K562 (cell line): ENCODE results near the gene CDC42EP1. TPM values are rescaled to one million over a fixed set of nuclear protein-coding genes. Genes with fewer than 3 reads are reported as not detected.

ENCODE experiments used
- ASH1L ChIP-seq: fragments of 450-650 bp; IDR thresholded peaks from 2 replicates; pipeline ENCODE4 v1.6.1; 2018; ENCODE audit warnings: borderline replicate concordance, mild to moderate bottlenecking, low read depth; ENCODE audit not compliant: partially characterized antibody
- BCOR ChIP-seq: fragments of 450-650 bp; IDR thresholded peaks from 2 replicates; pipeline ENCODE4 v1.6.1; 2016
- EGR1 ChIP-seq: fragments of 450-650 bp; conservative IDR thresholded peaks from 2 replicates; pipeline ENCODE4 v1.6.1; 2017; ENCODE audit warnings: mild to moderate bottlenecking
- NFATC3 ChIP-seq: fragments of 450-650 bp; IDR thresholded peaks from 2 replicates; pipeline ENCODE4 v1.6.1; 2017; ENCODE audit warnings: mild to moderate bottlenecking
- NUFIP1 ChIP-seq: fragments of 450-650 bp; IDR thresholded peaks from 2 replicates; pipeline ENCODE4 v1.6.1; 2018; ENCODE audit not compliant: partially characterized antibody
- POU5F1 ChIP-seq: fragments of 150-350 bp; IDR thresholded peaks from 2 replicates; pipeline ENCODE4 v1.6.1; 2014; ENCODE audit warnings: borderline replicate concordance, low read length, low read depth, mild to moderate bottlenecking; ENCODE audit not compliant: partially characterized antibody
- RBM25 ChIP-seq: fragments of 200-400 bp; formaldehyde crosslinking; IDR thresholded peaks from 2 replicates; pipeline ENCODE4 v1.6.1; 2018; ENCODE audit warnings: low read length, low read depth, moderate library complexity; ENCODE audit not compliant: severe bottlenecking
- SRSF7 ChIP-seq: fragments of 200-400 bp; formaldehyde crosslinking; optimal IDR thresholded peaks from 2 replicates; pipeline ENCODE3; 2017; ENCODE audit warnings: mild to moderate bottlenecking, low read depth, low read length
- TEAD1 ChIP-seq, 2 experiments: fragments of 450-650 bp in 1 of 2; sonication (generic) in 1 of 2; formaldehyde crosslinking; IDR thresholded peaks; 2 replicates each; pipeline versions ENCODE4 v1.4.0 to v1.8.0; 2020 to 2022; ENCODE audit warnings: mild to moderate bottlenecking in 2 of 2, missing genetic modification reagents in 1 of 2
- ZNF551 ChIP-seq: fragments of 250-450 bp; sonication (Bioruptor Pico); IDR thresholded peaks from 2 replicates; pipeline ENCODE4 v1.5.0; 2021; ENCODE audit warnings: mild to moderate bottlenecking, moderate library complexity
- polyA plus RNA-seq, 8 experiments: library from polyadenylated mRNA; depleted of rRNA in 4 of 8; stranded (reverse) in 5 of 8; unstranded in 3 of 8; fragments of >200 nt; fragmentation: Nextera tagmentation in 2 of 8; fragmentation: Illumina TruSeq in 1 of 8; extraction: Ambion mirVana in 2 of 8; extraction: Trizol in 1 of 8; gene quantifications; 2 replicates each; pipeline versions ENCODE4 v1.2.1 to v1.2.3, GENCODE V29; 2011 to 2014; ENCODE audit warnings: inconsistent platforms in 1 of 8, missing spikeins in 1 of 8
- total RNA-seq, 7 experiments: library from RNA; depleted of rRNA in 6 of 7; stranded (reverse); fragments of >200 nt in 6 of 7; fragmentation: Illumina TruSeq in 2 of 7; extraction: Trizol in 2 of 7; gene quantifications; 2 replicates each; pipeline versions ENCODE4 v1.2.1 to v1.2.3, GENCODE V29; 2011 to 2021; ENCODE audit warnings: low replicate concordance in 1 of 7
- TF ChIP-seq, protein P1 (sequence below): fragments of 200-800 bp; sonication (Bioruptor generic); IDR thresholded peaks from 2 replicates; pipeline ENCODE4 v1.6.1; 2017; ENCODE audit warnings: missing genetic modification characterization, missing compliant biosample characterization
- TF ChIP-seq, protein P2 (sequence below): sonication (generic); IDR thresholded peaks from 2 replicates; pipeline ENCODE4 v1.6.1; 2016
- TF ChIP-seq, protein P3 (sequence below): fragments of 450-650 bp; IDR thresholded peaks from 2 replicates; pipeline ENCODE4 v1.6.1; 2018; ENCODE audit not compliant: partially characterized antibody
- TF ChIP-seq, protein P4 (sequence below): sonication (generic); formaldehyde crosslinking; IDR thresholded peaks from 2 replicates; pipeline ENCODE4 v1.8.1; 2022; ENCODE audit warnings: missing genetic modification reagents

Gene CDC42EP1
- total and polyA plus RNA-seq, 9 of the 15 experiments (the other 6 are each of a cell fraction or from before 2014, with no cell fraction given), result 0.67 to 70.2 (median 7.3) TPM

DNA sequence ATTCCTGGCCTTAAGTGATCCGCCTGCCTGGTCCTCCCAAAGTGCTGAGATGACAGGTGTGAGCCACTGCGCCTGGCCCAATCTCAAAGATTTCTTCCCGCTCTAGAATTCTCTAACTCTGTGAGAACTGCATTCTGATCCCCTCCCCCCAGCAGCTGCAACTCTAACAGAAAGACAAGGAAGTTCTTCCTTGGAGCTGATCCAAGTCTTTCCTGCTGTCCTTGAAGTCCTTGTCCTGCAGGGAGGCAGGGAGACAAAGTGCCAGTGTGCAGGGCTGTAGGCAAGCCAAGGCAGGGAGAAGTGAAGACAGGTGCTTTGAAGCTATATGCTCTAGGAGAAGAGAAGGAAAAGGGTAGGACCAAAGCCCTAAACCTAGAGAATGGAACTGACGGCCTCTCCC is 38.9 kb downstream of the CDC42EP1 start (continued):
- no peak for TF ChIP-seq SRSF7
- no peak for TF ChIP-seq ZNF551 (CRISPR knock-in tag)
- no peak for TF ChIP-seq NUFIP1
- TF ChIP-seq, protein P1, sequence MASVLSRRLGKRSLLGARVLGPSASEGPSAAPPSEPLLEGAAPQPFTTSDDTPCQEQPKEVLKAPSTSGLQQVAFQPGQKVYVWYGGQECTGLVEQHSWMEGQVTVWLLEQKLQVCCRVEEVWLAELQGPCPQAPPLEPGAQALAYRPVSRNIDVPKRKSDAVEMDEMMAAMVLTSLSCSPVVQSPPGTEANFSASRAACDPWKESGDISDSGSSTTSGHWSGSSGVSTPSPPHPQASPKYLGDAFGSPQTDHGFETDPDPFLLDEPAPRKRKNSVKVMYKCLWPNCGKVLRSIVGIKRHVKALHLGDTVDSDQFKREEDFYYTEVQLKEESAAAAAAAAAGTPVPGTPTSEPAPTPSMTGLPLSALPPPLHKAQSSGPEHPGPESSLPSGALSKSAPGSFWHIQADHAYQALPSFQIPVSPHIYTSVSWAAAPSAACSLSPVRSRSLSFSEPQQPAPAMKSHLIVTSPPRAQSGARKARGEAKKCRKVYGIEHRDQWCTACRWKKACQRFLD, result no peak
- peak; percentile 23 for TF ChIP-seq RBM25
- peak; percentile 81 for TF ChIP-seq BCOR
- TF ChIP-seq, protein P2, sequence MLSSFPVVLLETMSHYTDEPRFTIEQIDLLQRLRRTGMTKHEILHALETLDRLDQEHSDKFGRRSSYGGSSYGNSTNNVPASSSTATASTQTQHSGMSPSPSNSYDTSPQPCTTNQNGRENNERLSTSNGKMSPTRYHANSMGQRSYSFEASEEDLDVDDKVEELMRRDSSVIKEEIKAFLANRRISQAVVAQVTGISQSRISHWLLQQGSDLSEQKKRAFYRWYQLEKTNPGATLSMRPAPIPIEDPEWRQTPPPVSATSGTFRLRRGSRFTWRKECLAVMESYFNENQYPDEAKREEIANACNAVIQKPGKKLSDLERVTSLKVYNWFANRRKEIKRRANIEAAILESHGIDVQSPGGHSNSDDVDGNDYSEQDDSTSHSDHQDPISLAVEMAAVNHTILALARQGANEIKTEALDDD, result no peak
- no peak for TF ChIP-seq ASH1L
- no peak for TF ChIP-seq POU5F1
- TF ChIP-seq, protein P3, sequence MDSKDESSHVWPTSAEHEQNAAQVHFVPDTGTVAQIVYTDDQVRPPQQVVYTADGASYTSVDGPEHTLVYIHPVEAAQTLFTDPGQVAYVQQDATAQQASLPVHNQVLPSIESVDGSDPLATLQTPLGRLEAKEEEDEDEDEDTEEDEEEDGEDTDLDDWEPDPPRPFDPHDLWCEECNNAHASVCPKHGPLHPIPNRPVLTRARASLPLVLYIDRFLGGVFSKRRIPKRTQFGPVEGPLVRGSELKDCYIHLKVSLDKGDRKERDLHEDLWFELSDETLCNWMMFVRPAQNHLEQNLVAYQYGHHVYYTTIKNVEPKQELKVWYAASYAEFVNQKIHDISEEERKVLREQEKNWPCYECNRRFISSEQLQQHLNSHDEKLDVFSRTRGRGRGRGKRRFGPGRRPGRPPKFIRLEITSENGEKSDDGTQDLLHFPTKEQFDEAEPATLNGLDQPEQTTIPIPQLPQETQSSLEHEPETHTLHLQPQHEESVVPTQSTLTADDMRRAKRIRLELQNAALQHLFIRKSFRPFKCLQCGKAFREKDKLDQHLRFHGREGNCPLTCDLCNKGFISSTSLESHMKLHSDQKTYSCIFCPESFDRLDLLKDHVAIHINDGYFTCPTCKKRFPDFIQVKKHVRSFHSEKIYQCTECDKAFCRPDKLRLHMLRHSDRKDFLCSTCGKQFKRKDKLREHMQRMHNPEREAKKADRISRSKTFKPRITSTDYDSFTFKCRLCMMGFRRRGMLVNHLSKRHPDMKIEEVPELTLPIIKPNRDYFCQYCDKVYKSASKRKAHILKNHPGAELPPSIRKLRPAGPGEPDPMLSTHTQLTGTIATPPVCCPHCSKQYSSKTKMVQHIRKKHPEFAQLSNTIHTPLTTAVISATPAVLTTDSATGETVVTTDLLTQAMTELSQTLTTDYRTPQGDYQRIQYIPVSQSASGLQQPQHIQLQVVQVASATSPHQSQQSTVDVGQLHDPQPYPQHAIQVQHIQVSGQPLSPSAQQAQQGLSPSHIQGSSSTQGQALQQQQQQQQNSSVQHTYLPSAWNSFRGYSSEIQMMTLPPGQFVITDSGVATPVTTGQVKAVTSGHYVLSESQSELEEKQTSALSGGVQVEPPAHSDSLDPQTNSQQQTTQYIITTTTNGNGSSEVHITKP, result no peak
- no peak for TF ChIP-seq EGR1
- TF ChIP-seq, protein P4, sequence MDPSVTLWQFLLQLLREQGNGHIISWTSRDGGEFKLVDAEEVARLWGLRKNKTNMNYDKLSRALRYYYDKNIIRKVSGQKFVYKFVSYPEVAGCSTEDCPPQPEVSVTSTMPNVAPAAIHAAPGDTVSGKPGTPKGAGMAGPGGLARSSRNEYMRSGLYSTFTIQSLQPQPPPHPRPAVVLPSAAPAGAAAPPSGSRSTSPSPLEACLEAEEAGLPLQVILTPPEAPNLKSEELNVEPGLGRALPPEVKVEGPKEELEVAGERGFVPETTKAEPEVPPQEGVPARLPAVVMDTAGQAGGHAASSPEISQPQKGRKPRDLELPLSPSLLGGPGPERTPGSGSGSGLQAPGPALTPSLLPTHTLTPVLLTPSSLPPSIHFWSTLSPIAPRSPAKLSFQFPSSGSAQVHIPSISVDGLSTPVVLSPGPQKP (CRISPR knock-in tag), result no peak
- TF ChIP-seq TEAD1 (CRISPR knock-in tag; IDR thresholded peaks at IDR 0.05), result no peak
- no peak for TF ChIP-seq NFATC3
